PC-3 (cell line): ENCODE results near the gene ADAM11. TPM values are rescaled to one million over a fixed set of nuclear protein-coding genes. Genes with fewer than 3 reads are reported as not detected.

Source experiments
- ATAC-seq: fragments of 200-7000 bp; cut with Tn5 transposase; 2 replicates; pipeline ENCODE4 v1.9.1; 2020; ENCODE audit warnings: mild to moderate bottlenecking, moderate library complexity
- BruUV-seq: library from RNA; stranded (reverse); fragments of 400-500 nt; replicated peaks from 2 replicates; lab custom pipeline; 2021; lab: Mats Ljungman, UMichigan
- CTCF ChIA-PET: fragments of 300-600 bp; sonication (Branson Sonifier 250); formaldehyde crosslinking; loops from one replicate; lab custom pipeline; 2022; ENCODE audit warnings: antibody characterized with exemption; lab: Charles Lee
- POLR2A ChIA-PET: fragments of 300-600 bp; sonication (Branson Sonifier 250); formaldehyde crosslinking; loops from one replicate; lab custom pipeline; 2022; ENCODE audit warnings: antibody characterized with exemption; ENCODE audit not compliant: unreplicated experiment; lab: Charles Lee
- DNase-seq: peaks from one replicate; pipeline ENCODE4 v3.0.0-alpha.2; 2015
- H2AFZ ChIP-seq: fragments of 300-600 bp; sonication (generic); 2 replicates; pipeline ENCODE4 v1.6.0; 2016; ENCODE audit warnings: antibody characterized with exemption, low read length
- H3F3A ChIP-seq: fragments of 300-600 bp; sonication (generic); one replicate; pipeline ENCODE4 v1.6.0; 2017; ENCODE audit warnings: antibody characterized with exemption, low read length, control low read depth, mild to moderate bottlenecking; ENCODE audit not compliant: unreplicated experiment
- H3K27ac ChIP-seq: fragments of 300-600 bp; sonication (generic); 2 replicates; pipeline ENCODE4 v1.5.1; 2016; ENCODE audit warnings: mild to moderate bottlenecking, low read length
- H3K27me3 ChIP-seq: fragments of 300-600 bp; sonication (generic); 2 replicates; pipeline ENCODE4 v1.6.1; 2016; ENCODE audit warnings: low read length, mixed read lengths
- H3K36me3 ChIP-seq: fragments of 300-600 bp; sonication (generic); 2 replicates; pipeline ENCODE4 v1.6.1; 2016; ENCODE audit warnings: low read depth, mixed run types, low read length, mixed read lengths
- H3K4me1 ChIP-seq: fragments of 300-600 bp; sonication (generic); 2 replicates; pipeline ENCODE4 v1.5.1; 2016; ENCODE audit warnings: low read length; ENCODE audit not compliant: insufficient read depth
- H3K4me2 ChIP-seq: fragments of 300-600 bp; sonication (generic); 2 replicates; pipeline ENCODE4 v1.6.0; 2016; ENCODE audit warnings: low read length
- H3K4me3 ChIP-seq: fragments of 300-600 bp; sonication (generic); 2 replicates; pipeline ENCODE4 v1.5.1; 2016; ENCODE audit warnings: mild to moderate bottlenecking, low read length, mixed read lengths
- H3K79me2 ChIP-seq: fragments of 300-600 bp; sonication (generic); 2 replicates; pipeline ENCODE4 v1.6.1; 2017; ENCODE audit warnings: low read length, mixed read lengths
- H3K9ac ChIP-seq: fragments of 300-600 bp; sonication (generic); 2 replicates; pipeline ENCODE4 v1.6.0; 2016; ENCODE audit warnings: mild to moderate bottlenecking, low read length
- H3K9me2 ChIP-seq: fragments of 300-600 bp; sonication (generic); replicated peaks from 2 replicates; pipeline ENCODE4 v1.6.1; 2016; ENCODE audit warnings: mixed run types, low read length, mixed read lengths
- H3K9me3 ChIP-seq: fragments of 300-600 bp; sonication (generic); 2 replicates; pipeline ENCODE4 v1.6.1; 2016; ENCODE audit warnings: low read length, mixed read lengths
- H4K20me1 ChIP-seq: fragments of 300-600 bp; sonication (generic); 2 replicates; pipeline ENCODE4 v1.6.1; 2016; ENCODE audit warnings: low read length, mixed read lengths
- CTCF ChIP-seq: fragments of 300-600 bp; sonication (generic); conservative IDR thresholded peaks from 2 replicates; pipeline ENCODE4 v1.5.1; 2017; ENCODE audit warnings: antibody characterized with exemption, low read depth, mild to moderate bottlenecking, low read length
- EZH2 ChIP-seq: fragments of 300-600 bp; sonication (generic); IDR thresholded peaks from one replicate; pipeline ENCODE4 v1.6.1; 2017; ENCODE audit warnings: antibody characterized with exemption, mild to moderate bottlenecking, low read length; ENCODE audit not compliant: unreplicated experiment
- EZH2phosphoT487 ChIP-seq: fragments of 300-600 bp; sonication (generic); IDR thresholded peaks from 2 replicates; pipeline ENCODE4 v1.6.1; 2018; ENCODE audit warnings: mild to moderate bottlenecking, antibody characterized with exemption, low read length, borderline replicate concordance
- intact Hi-C: fragments of 100-400 bp; cut with micrococcal nuclease; formaldehyde crosslinking; loops from 2 replicates; pipeline ENCODE4 v1.9.0; 2023
- total RNA-seq: library from RNA; depleted of rRNA; stranded (reverse); fragments of >200 nt; gene quantifications from 2 replicates; pipeline ENCODE4 v1.2.3, GENCODE V29; 2014

Gene ADAM11
- total RNA-seq, 1 experiment from 2014 or later: 2.9 TPM

GRCh38 chr17:44782326-44782850, 23.6 kb downstream of the ADAM11 start:
- Histone ChIP-seq H3K4me2 (no peak overlapping the region), H4K20me1 (no peaks in the 10 kb centered on the region), H3K4me3 (no peak overlapping the region), H3K9me2 (no peaks in the 10 kb centered on the region), H3K27ac (no peak overlapping the region), H3K27me3 (no peaks in the 10 kb centered on the region), H3K9ac (no peak overlapping the region), H2AFZ (no peak overlapping the region), H3K4me1 (no peaks in the 10 kb centered on the region), H3K9me3 (no peaks in the 10 kb centered on the region), H3F3A (no peaks in the 10 kb centered on the region), H3K79me2 (no peaks in the 10 kb centered on the region), H3K36me3 (no peaks in the 10 kb centered on the region)
- ATAC-seq: no peak
- DNase-seq: no peak
- TF ChIP-seq EZH2phosphoT487 (no peak), EZH2 (no peak), CTCF (no peak)
- ChIA-PET POLR2A (no interaction called here), CTCF (no interaction called here)
- intact Hi-C loops: no loop called here
- no TSS peak for BruUV-seq

DNA sequence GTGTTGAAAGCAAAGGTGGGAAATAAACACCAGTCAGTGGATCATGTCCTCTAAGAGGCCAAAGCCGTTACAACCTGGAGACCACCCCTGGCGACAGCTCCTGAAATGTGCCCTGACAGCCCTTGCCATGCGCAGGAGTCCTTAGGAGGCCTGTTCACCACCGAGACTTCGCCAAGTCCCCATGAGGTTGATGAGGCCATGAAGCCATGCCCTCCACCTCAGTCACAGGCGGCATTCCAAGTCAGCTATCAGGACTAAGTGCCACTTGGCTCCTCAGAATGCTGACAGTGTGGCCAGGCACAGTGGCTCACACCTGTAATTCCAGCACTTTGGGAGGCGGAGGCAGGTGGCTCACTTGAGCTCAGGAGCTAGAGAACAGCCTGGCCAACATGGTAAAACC, 27.1 kb downstream of the ADAM11 start:
- no peak overlapping the region for H3K4me2 ChIP-seq
- no peaks in the 10 kb centered on the region for H3K9me2 ChIP-seq
- no peaks in the 10 kb centered on the region for H3K9me3 ChIP-seq
- H3K9ac ChIP-seq: no peak overlapping the region
- ATAC-seq: no peak
- intact Hi-C loops: no loop called here
- H3K4me3 ChIP-seq: no peak overlapping the region
- no peak overlapping the region for H3K27ac ChIP-seq
- no TSS peak for BruUV-seq
- H3K27me3 ChIP-seq: no peaks in the 10 kb centered on the region
- no peaks in the 10 kb centered on the region for H3K36me3 ChIP-seq
- H3K79me2 ChIP-seq: no peaks in the 10 kb centered on the region
- no peaks in the 10 kb centered on the region for H3K4me1 ChIP-seq
- TF ChIP-seq CTCF: no peak
- no peak overlapping the region for H2AFZ ChIP-seq
- CTCF ChIA-PET: no interaction called here
- no peak for DNase-seq
- POLR2A ChIA-PET: no interaction called here
- H3F3A ChIP-seq: no peaks in the 10 kb centered on the region
- H4K20me1 ChIP-seq: no peaks in the 10 kb centered on the region

- intact Hi-C loops: no loop called here
- BruUV-seq: no TSS peak
- H2AFZ ChIP-seq: no peak overlapping the region
Observed at GRCh38 chr17:44786551-44787081, 27.8 kb downstream of the ADAM11 start.

More at GRCh38 chr17:44786551-44787081, 27.8 kb downstream of the ADAM11 start:
- no peaks in the 10 kb centered on the region for H3K79me2 ChIP-seq
- no peaks in the 10 kb centered on the region for H3K9me2 ChIP-seq
- no peak for TF ChIP-seq CTCF
- no peak for TF ChIP-seq EZH2phosphoT487
- TF ChIP-seq EZH2: no peak
- ChIA-PET CTCF (no interaction called here), POLR2A (no interaction called here)
- no peaks in the 10 kb centered on the region for H4K20me1 ChIP-seq
- DNase-seq (no peak), ATAC-seq (no peak)
- no peak overlapping the region for H3K27ac ChIP-seq
- no peak overlapping the region for H3K4me3 ChIP-seq
- H3K9ac ChIP-seq: no peak overlapping the region
- H3K27me3 ChIP-seq: no peaks in the 10 kb centered on the region
- H3F3A ChIP-seq: no peaks in the 10 kb centered on the region
- H3K36me3 ChIP-seq: no peaks in the 10 kb centered on the region
- no peaks in the 10 kb centered on the region for H3K9me3 ChIP-seq
- H3K4me2 ChIP-seq: no peak overlapping the region
- no peaks in the 10 kb centered on the region for H3K4me1 ChIP-seq
